HepG2 (cell line): Measurements from ENCODE around the gene ATP2A3.
A peak's percentile ranks its signal among the peaks of the same experiment; 100 is the strongest.

Source experiments
- CHD2 ChIP-seq: IDR thresholded peaks from 2 replicates; pipeline ENCODE4 v1.6.1; 2011; ENCODE audit warnings: low read depth, low read length, improper control_type of control experiment
- CREM ChIP-seq, 2 experiments: sonication (generic) in 1 of 2; formaldehyde crosslinking in 1 of 2; IDR thresholded peaks; 2 replicates each; pipeline versions ENCODE4 v1.4.0 to v1.6.1; 2016 to 2020; ENCODE audit warnings: antibody characterized with exemption in 1 of 2, mild to moderate bottlenecking in 1 of 2, missing genetic modification reagents in 1 of 2
- FOXK2 ChIP-seq: fragments of 450-650 bp; IDR thresholded peaks from 2 replicates; pipeline ENCODE4 v1.6.1; 2016
- HNF4G ChIP-seq, 2 experiments: sonication (generic) in 1 of 2; formaldehyde crosslinking in 1 of 2; IDR thresholded peaks; 2 replicates each; pipeline versions ENCODE4 v1.4.0 to v1.6.1; 2011 to 2020; ENCODE audit warnings: borderline replicate concordance in 2 of 2, low read depth in 2 of 2, mild to moderate bottlenecking in 2 of 2, low read length in 1 of 2, missing genetic modification reagents in 1 of 2, moderate library complexity in 1 of 2
- JUND ChIP-seq: sonication (generic); formaldehyde crosslinking; IDR thresholded peaks from 2 replicates; pipeline ENCODE4 v1.8.0; 2022; ENCODE audit warnings: mild to moderate bottlenecking, missing genetic modification reagents
- SP2 ChIP-seq: sonication (generic); formaldehyde crosslinking; IDR thresholded peaks from 2 replicates; pipeline ENCODE4 v1.5.1; 2020; ENCODE audit warnings: mild to moderate bottlenecking, missing genetic modification reagents
- SPEN ChIP-seq: sonication (generic); formaldehyde crosslinking; IDR thresholded peaks from 2 replicates; pipeline ENCODE4 v1.5.1; 2020; ENCODE audit warnings: low read depth, mild to moderate bottlenecking, missing genetic modification reagents
- ZBTB38 ChIP-seq: sonication (generic); formaldehyde crosslinking; IDR thresholded peaks from 2 replicates; pipeline ENCODE4 v1.5.1; 2020; ENCODE audit warnings: mild to moderate bottlenecking, missing genetic modification reagents
- ZNF12 ChIP-seq: sonication (generic); formaldehyde crosslinking; IDR thresholded peaks from 2 replicates; pipeline ENCODE4 v1.5.0; 2020; ENCODE audit warnings: missing genetic modification reagents
- ZNF317 ChIP-seq: sonication (generic); formaldehyde crosslinking; IDR thresholded peaks from 2 replicates; pipeline ENCODE4 v1.5.0; 2020; ENCODE audit warnings: mild to moderate bottlenecking, missing genetic modification reagents
- ZNF34 ChIP-seq: sonication (generic); formaldehyde crosslinking; IDR thresholded peaks from 2 replicates; pipeline ENCODE4 v1.4.0; 2020; ENCODE audit warnings: mild to moderate bottlenecking, missing genetic modification reagents, borderline replicate concordance

DNA sequence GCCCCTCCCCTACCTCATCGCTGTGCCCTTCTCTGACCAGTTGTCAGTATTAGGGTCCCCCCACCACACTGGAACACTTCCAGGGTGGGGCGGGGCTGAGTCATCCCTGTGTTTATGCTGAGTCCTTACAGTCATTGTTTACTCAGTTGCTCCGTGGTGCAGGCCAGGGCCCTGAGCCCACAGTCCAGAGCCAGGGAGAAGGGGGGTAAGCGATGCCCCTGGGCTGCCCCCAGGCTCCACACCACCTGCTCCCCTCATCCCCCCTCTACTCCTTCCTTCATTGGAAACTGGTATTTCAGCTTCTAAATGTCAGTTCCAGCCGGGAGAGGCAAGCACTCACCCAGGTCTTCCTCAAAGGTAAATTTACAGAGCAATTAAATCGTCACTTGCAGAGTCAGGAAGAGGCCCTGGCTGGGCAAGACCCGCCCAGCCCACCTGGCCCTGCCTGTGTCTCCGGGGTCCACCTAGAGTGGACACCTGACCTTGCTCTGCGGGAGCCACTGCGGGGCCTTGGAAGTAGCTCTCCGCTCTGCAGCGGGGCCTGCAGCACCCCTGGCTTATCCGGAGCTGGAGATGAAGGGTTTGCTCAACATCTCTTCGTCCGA, 4.8 kb downstream of the ATP2A3 start:
- TF ChIP-seq SPEN (CRISPR knock-in tag) (peak; percentile 47; the same call in 1 of the 2 replicates), CREM (IDR thresholded peaks at IDR 0.05) (no peak), CREM (CRISPR knock-in tag; IDR thresholded peaks at IDR 0.05) (no peak), HNF4G (IDR thresholded peaks at IDR 0.05; ENCODE audit: borderline replicate concordance, low read depth, low read length) (no peak), HNF4G (CRISPR knock-in tag; IDR thresholded peaks at IDR 0.05; ENCODE audit: borderline replicate concordance, low read depth) (no peak), ZNF317 (no peak), CHD2 (no peak), FOXK2 (no peak), ZNF12 (CRISPR knock-in tag) (no peak), JUND (CRISPR knock-in tag) (peak; percentile 33; the same call in 1 of the 2 replicates), ZNF34 (CRISPR knock-in tag) (no peak), ZBTB38 (no peak; the same call in 1 of the 2 replicates), SP2 (CRISPR knock-in tag) (no peak)
